Endothelial cell (in vitro differentiated cells): ENCODE measurements around the gene HAUS5. TPM values are rescaled to one million over a fixed set of nuclear protein-coding genes. Genes with fewer than 3 reads are reported as not detected.
"Not testable (repeated sequence)": the region's sequence is repeated elsewhere in the genome, so short reads cannot be mapped to it uniquely, and the experiment has no call there.

ENCODE experiments used
- DNase-seq: peaks from one replicate; pipeline ENCODE4 v3.0.0; 2021; ENCODE audit warnings: low spot score
- H3K27ac Mint-ChIP-seq: one replicate; pipeline ENCODE4 v1.8.0; 2021; ENCODE audit warnings: mixed read lengths, inconsistent platforms; ENCODE audit not compliant: unreplicated experiment
- H3K27me3 Mint-ChIP-seq: one replicate; pipeline ENCODE4 v1.8.0; 2021; ENCODE audit warnings: mild to moderate bottlenecking, moderate library complexity, mixed read lengths, inconsistent platforms; ENCODE audit not compliant: unreplicated experiment
- H3K36me3 Mint-ChIP-seq: one replicate; pipeline ENCODE4 v1.8.0; 2021; ENCODE audit warnings: mild to moderate bottlenecking, low read depth, mixed read lengths, inconsistent platforms; ENCODE audit not compliant: unreplicated experiment
- H3K4me1 Mint-ChIP-seq: one replicate; pipeline ENCODE4 v1.8.0; 2021; ENCODE audit warnings: mild to moderate bottlenecking, mixed read lengths, inconsistent platforms; ENCODE audit not compliant: unreplicated experiment
- H3K4me3 Mint-ChIP-seq: one replicate; pipeline ENCODE4 v1.8.0; 2021; ENCODE audit warnings: mild to moderate bottlenecking, mixed read lengths, inconsistent platforms; ENCODE audit not compliant: unreplicated experiment
- H3K9me3 Mint-ChIP-seq: one replicate; pipeline ENCODE4 v1.8.0; 2021; ENCODE audit warnings: mixed read lengths, inconsistent platforms; ENCODE audit not compliant: unreplicated experiment
- CTCF ChIP-seq: fragments of 200-600 bp; sonication (generic); IDR thresholded peaks from one replicate; pipeline ENCODE4 v1.5.0; 2021; ENCODE audit warnings: antibody characterized with exemption; ENCODE audit not compliant: unreplicated experiment
- total RNA-seq: library from RNA; stranded (reverse); fragmentation: NEBNext Ultra II Directional; extraction: Animal tissue kit (Norgen Biotek cat#: 25700); gene quantifications from one replicate; pipeline ENCODE4 v1.2.1, GENCODE V29; 2021; ENCODE audit not compliant: unreplicated experiment

The HAUS5 gene
- total RNA-seq, 1 donor from 2014 or later = 30.2 TPM

- TF ChIP-seq CTCF = no peak
- DNase-seq = no peak
- Mint-ChIP-seq H3K27me3 (peaks cover 1% of the 10 kb centered on the region), H3K9me3 (no peaks in the 10 kb centered on the region), H3K4me1 (no peaks in the 10 kb centered on the region), H3K27ac (no peak overlapping the region), H3K36me3 (no peaks in the 10 kb centered on the region), H3K4me3 (no peak overlapping the region)
Observed at GRCh38 chr19:35582760-35583159, 29.8 kb upstream of the HAUS5 start.

- TF ChIP-seq CTCF = no peak
- no peak for DNase-seq
- H3K4me1 Mint-ChIP-seq = no peaks in the 10 kb centered on the region
- H3K27ac Mint-ChIP-seq = no peak within 1 kb of the TSS
- H3K4me3 Mint-ChIP-seq = no peak within 1 kb of the TSS
- no peaks in the 10 kb centered on the region for H3K9me3 Mint-ChIP-seq
- peaks cover 3% of the 10 kb centered on the region for H3K27me3 Mint-ChIP-seq
- no peaks in the 10 kb centered on the region for H3K36me3 Mint-ChIP-seq
Observed at GRCh38 chr19:35585848-35586247, 26.7 kb upstream of the HAUS5 start, which contains the start of gene PMIS2. TSS of gene PMIS2 (plus strand) at chr19:35586173. CDS start at chr19:35586260, 87 bp downstream.

- DNase-seq = no peak
- H3K4me3 Mint-ChIP-seq = no peak overlapping the region
- no peak overlapping the region for H3K27ac Mint-ChIP-seq
- no peaks in the 10 kb centered on the region for H3K4me1 Mint-ChIP-seq
- H3K9me3 Mint-ChIP-seq = no peaks in the 10 kb centered on the region
- TF ChIP-seq CTCF = no peak
- H3K27me3 Mint-ChIP-seq = peaks cover 3% of the 10 kb centered on the region
- no peaks in the 10 kb centered on the region for H3K36me3 Mint-ChIP-seq
Observed at GRCh38 chr19:35587321-35587720, 25.2 kb upstream of the HAUS5 start.

- no peak for DNase-seq
- no peaks in the 10 kb centered on the region for H3K9me3 Mint-ChIP-seq
- H3K27me3 Mint-ChIP-seq = peaks cover 2% of the 10 kb centered on the region
- H3K4me1 Mint-ChIP-seq = no peaks in the 10 kb centered on the region
- H3K27ac Mint-ChIP-seq = no peak overlapping the region
- H3K4me3 Mint-ChIP-seq = no peak overlapping the region
- TF ChIP-seq CTCF = no peak
- H3K36me3 Mint-ChIP-seq = no peaks in the 10 kb centered on the region
Observed at GRCh38 chr19:35590875-35591274, 21.7 kb upstream of the HAUS5 start.

GRCh38 chr19:35592226-35592625 is 20.3 kb upstream of the HAUS5 start:
- Mint-ChIP-seq H3K36me3 (no peaks in the 10 kb centered on the region), H3K27ac (no peak overlapping the region), H3K27me3 (peaks cover 2% of the 10 kb centered on the region), H3K4me3 (no peak overlapping the region), H3K9me3 (no peaks in the 10 kb centered on the region), H3K4me1 (no peaks in the 10 kb centered on the region)
- TF ChIP-seq CTCF = no peak
- DNase-seq = peak; percentile 16

- DNase-seq, H3K4me1 Mint-ChIP-seq, H3K4me3 Mint-ChIP-seq, H3K27me3 Mint-ChIP-seq, H3K27ac Mint-ChIP-seq, H3K9me3 Mint-ChIP-seq, H3K36me3 Mint-ChIP-seq: not testable (repeated sequence)
Observed at GRCh38 chr19:35595026-35595425, 17.5 kb upstream of the HAUS5 start.
